ENCODE measurements around the gene PEX11G. TPM values are rescaled to one million over a fixed set of nuclear protein-coding genes. Genes with fewer than 3 reads are reported as not detected.

The PEX11G gene
- total and polyA plus RNA-seq, 2 donors (not counting 3 experiments of a cell fraction or from before 2014, with no cell fraction given): 1.3 to 1.9 TPM

- Histone ChIP-seq H3K4me2 (ENCODE audit: insufficient read depth, low read length) (peak overlapping the region; percentile 93), H3K36me3 (ENCODE audit: control insufficient read depth in 2 of 2, extremely low read depth in 1 of 2, insufficient read depth in 2 of 2, low read length in 2 of 2) (peaks cover 3 to 4% of the 10 kb centered on the region in 2 experiments), H3K27ac (ENCODE audit: insufficient read depth, low read depth, low read length) (peak overlapping the region; percentile 50), H3K9ac (replicated peaks; ENCODE audit: extremely low read depth, insufficient read depth, low read length) (peak overlapping the region; percentile 71), H3K4me1 (ENCODE audit: control insufficient read depth, extremely low read depth, insufficient read depth, low read length) (peaks cover 8% of the 10 kb centered on the region), H3K9me3 (replicated peaks; ENCODE audit: control insufficient read depth, insufficient read depth, low read length) (no peaks in the 10 kb centered on the region), H4K20me1 (replicated peaks; ENCODE audit: control insufficient read depth, extremely low read depth, insufficient read depth, low read length) (no peaks in the 10 kb centered on the region), H2AFZ (ENCODE audit: low read depth, low read length) (peak overlapping the region; percentile 88), H3K79me2 (ENCODE audit: control insufficient read depth, insufficient read depth, low read length) (no peaks in the 10 kb centered on the region), H3K27me3 (ENCODE audit: control insufficient read depth in 2 of 2, insufficient read depth in 2 of 2, low read length in 2 of 2) (no peaks in the 10 kb centered on the region), H3K4me3 (replicated peaks in 1 of 3; ENCODE audit: insufficient read depth in 1 of 3, low read depth in 1 of 3, low read length in 3 of 3) (peak overlapping the region; percentile 55 to 97 (median 82)), H3K9me1 (replicated peaks; ENCODE audit: control insufficient read depth, extremely low read depth, insufficient read depth, low read length) (no peaks in the 10 kb centered on the region)
- intact Hi-C loops (cut with micrococcal nuclease) (loop anchor here (1.0 to 5.0 kb wide), 4 partner anchors 12 to 180 kb away; partner anchors contain the start of genes MCOLN1 and PEX11G), dilution Hi-C loops (cut with MboI; ENCODE audit: extremely low pct_ligation_motif_present, low sequenced_read_pairs) (no loop called here)
- DNase-seq (ENCODE audit: low read depth, low spot score) (peak; percentile 88), FAIRE-seq (no peak)
- TF ChIP-seq EZH2 (IDR thresholded peaks at IDR 0.05; ENCODE audit: borderline replicate concordance, low read depth, low read length, severe bottlenecking) (no peak), CTCF (IDR thresholded peaks at IDR 0.05; ENCODE audit: extremely low read depth in 1 of 2, insufficient read depth in 1 of 2, low read depth in 1 of 2, low read length in 2 of 2) (no peak), POLR2AphosphoS5 (IDR thresholded peaks at IDR 0.05; ENCODE audit: insufficient read depth, low read depth, low read length) (peak; percentile 78), POLR2A (IDR thresholded peaks at IDR 0.05; ENCODE audit: low read depth, low read length) (peak; percentile 42), JUN (IDR thresholded peaks at IDR 0.05; ENCODE audit: borderline replicate concordance, insufficient read depth, insufficient read length, low read depth) (no peak), MYC (IDR thresholded peaks at IDR 0.05; ENCODE audit: low read depth, low read length) (no peak), FOS (IDR thresholded peaks at IDR 0.05; ENCODE audit: borderline replicate concordance, insufficient read depth, low read length) (no peak), GATA2 (IDR thresholded peaks at IDR 0.05; ENCODE audit: insufficient read depth, insufficient read length, low read depth, low read length) (no peak), MAX (IDR thresholded peaks at IDR 0.05; ENCODE audit: insufficient read depth, insufficient read length) (no peak)
- CTCF ChIA-PET: interaction anchor here (1.0 to 2.2 kb wide), 5 partner anchors 11 to 180 kb away, joined by 3 to 6 read pairs (median 4); no protein-coding TSS in a partner anchor
- POLR2A ChIA-PET: interaction anchor here (1.5 kb wide), 1 partner anchor 12 kb away, joined by 4 read pairs; the partner anchor contains the start of gene MCOLN1
- TSS peak; percentile 69 for BruUV-seq (replicated peaks)
These were observed 45.2 kb upstream of the PEX11G start for GRCh38 chr19:7533925-7534480.
